Stimulated activated CD8-positive, alpha-beta memory T cell treated with anti-CD3 and anti-CD28 coated beads, Interleukin-15, amount 100 ng/mL, for 1 hour (primary cell): ENCODE measurements around the gene TXNRD2.

Source experiments
- DNase-seq: peaks from one replicate; pipeline ENCODE4 v3.0.0-alpha.2; 2020; ENCODE audit warnings: low read depth

The TXNRD2 gene

GRCh38 chr22:19966908-19967750 lies 25.5 kb upstream of the TXNRD2 start:
- no peak for DNase-seq

- no peak for DNase-seq
Observed at GRCh38 chr22:19965771-19966709, 24.4 kb upstream of the TXNRD2 start.

GRCh38 chr22:19964701-19965386 lies 23.2 kb upstream of the TXNRD2 start:
- no peak for DNase-seq

- DNase-seq = no peak
Observed at GRCh38 chr22:19963863-19964642, 22.4 kb upstream of the TXNRD2 start.

- no peak for DNase-seq
Observed at GRCh38 chr22:19962909-19963806, 21.5 kb upstream of the TXNRD2 start.

GRCh38 chr22:19962246-19962908 lies 20.8 kb upstream of the TXNRD2 start:
- DNase-seq = no peak

GRCh38 chr22:19961868-19962245 lies 20.2 kb upstream of the TXNRD2 start:
- no peak for DNase-seq

GRCh38 chr22:19961201-19961580 lies 19.6 kb upstream of the TXNRD2 start:
- no peak for DNase-seq

- DNase-seq = no peak
Observed at GRCh38 chr22:19960491-19961200, 19.0 kb upstream of the TXNRD2 start.

- no peak for DNase-seq
Observed at GRCh38 chr22:19959587-19960490, 18.2 kb upstream of the TXNRD2 start.

GRCh38 chr22:19959043-19959586 lies 17.5 kb upstream of the TXNRD2 start:
- DNase-seq = no peak

GRCh38 chr22:19958083-19959042 lies 16.7 kb upstream of the TXNRD2 start:
- DNase-seq = no peak

- DNase-seq = no peak
Observed at GRCh38 chr22:19957445-19957844, 15.8 kb upstream of the TXNRD2 start.

- no peak for DNase-seq
Observed at GRCh38 chr22:19955241-19956128, 13.9 kb upstream of the TXNRD2 start.

GRCh38 chr22:19951346-19951745 lies 9.7 kb upstream of the TXNRD2 start:
- DNase-seq = no peak
